CD14-positive monocyte (primary cell): ENCODE data around the gene DVL2. TPM values are rescaled to one million over a fixed set of nuclear protein-coding genes. Genes with fewer than 3 reads are reported as not detected.
A peak's percentile ranks its signal among the peaks of the same experiment; 100 is the strongest.

Source experiments
- DNase-seq, 3 donors: peaks; one replicate each; pipeline ENCODE4 v3.0.0-alpha.2; 2011 to 2022
- H2AFZ ChIP-seq: 2 replicates; pipeline ENCODE4 v1.6.0; 2012; ENCODE audit warnings: mild to moderate bottlenecking, low read depth, low read length, inconsistent platforms; ENCODE audit not compliant: insufficient read depth, poor library complexity, severe bottlenecking
- H3K27ac ChIP-seq, 2 donors: 1 replicate in 1 of 2; 2 replicates in 1 of 2; pipeline ENCODE4 v1.5.1; 2012 to 2013; ENCODE audit warnings: low read length in 2 of 2, control low read depth in 1 of 2, inconsistent platforms in 1 of 2, low read depth in 1 of 2, mild to moderate bottlenecking in 1 of 2
- H3K27me3 ChIP-seq, 2 donors: one replicate each; pipeline versions ENCODE4 v1.6.0 to v1.6.1; 2011 to 2013; ENCODE audit warnings: low read length in 2 of 2; ENCODE audit not compliant: control insufficient read depth in 2 of 2, insufficient read depth in 2 of 2
- H3K36me3 ChIP-seq, 2 donors: replicated peaks in 1 of 2; 1 replicate in 1 of 2; 2 replicates in 1 of 2; pipeline versions ENCODE4 v1.5.1 to v1.6.1; 2012 to 2013; ENCODE audit warnings: low read length in 2 of 2, control low read depth in 1 of 2, inconsistent platforms in 1 of 2, mild to moderate bottlenecking in 1 of 2; ENCODE audit not compliant: insufficient read depth in 2 of 2, control insufficient read depth in 1 of 2
- H3K4me1 ChIP-seq, 2 donors: 1 replicate in 1 of 2; 2 replicates in 1 of 2; pipeline versions ENCODE4 v1.5.1 to v1.6.1; 2012 to 2013; ENCODE audit warnings: low read length in 2 of 2, control low read depth in 1 of 2, inconsistent platforms in 1 of 2, mild to moderate bottlenecking in 1 of 2, moderate library complexity in 1 of 2; ENCODE audit not compliant: insufficient read depth in 2 of 2, control insufficient read depth in 1 of 2
- H3K4me2 ChIP-seq: replicated peaks from 2 replicates; pipeline ENCODE3; 2012; ENCODE audit warnings: low read length, moderate library complexity, mild to moderate bottlenecking; ENCODE audit not compliant: poor library complexity, severe bottlenecking; ENCODE audit errors: extremely low read depth
- H3K4me3 ChIP-seq, 3 experiments: fragments of 200-600 bp in 1 of 3; sonication (generic) in 1 of 3; replicated peaks in 1 of 3; 1 replicate in 2 of 3; 2 replicates in 1 of 3; pipeline ENCODE4 v1.5.1; 2011 to 2013; ENCODE audit warnings: low read length in 3 of 3, mild to moderate bottlenecking in 3 of 3, control low read depth in 2 of 3, low read depth in 2 of 3, inconsistent platforms in 1 of 3, moderate library complexity in 1 of 3
- H3K79me2 ChIP-seq: 2 replicates; pipeline ENCODE4 v1.6.0; 2012; ENCODE audit warnings: mild to moderate bottlenecking, control low read depth, inconsistent platforms, low read length, moderate library complexity; ENCODE audit not compliant: insufficient read depth
- H3K9ac ChIP-seq: 2 replicates; pipeline ENCODE4 v1.6.0; 2017; ENCODE audit warnings: low read length, mild to moderate bottlenecking; ENCODE audit not compliant: insufficient read depth, poor library complexity, severe bottlenecking
- H3K9me3 ChIP-seq, 2 donors: replicated peaks in 1 of 2; 1 replicate in 1 of 2; 2 replicates in 1 of 2; pipeline versions ENCODE4 v1.5.1 to v1.6.1; 2012 to 2013; ENCODE audit warnings: low read length in 2 of 2, control low read depth in 1 of 2; ENCODE audit not compliant: control insufficient read depth in 1 of 2, insufficient read depth in 1 of 2
- H4K20me1 ChIP-seq: 2 replicates; pipeline ENCODE4 v1.6.0; 2012; ENCODE audit warnings: mild to moderate bottlenecking, low read length, control low read depth, moderate library complexity; ENCODE audit not compliant: insufficient read depth
- H3K27ac Mint-ChIP-seq, 7 donors: one replicate each; pipeline ENCODE4 v1.8.0; 2020; ENCODE audit warnings: mild to moderate bottlenecking in 7 of 7, mixed read lengths in 7 of 7, moderate library complexity in 6 of 7, inconsistent platforms in 2 of 7
- H3K27me3 Mint-ChIP-seq, 3 donors: one replicate each; pipeline ENCODE4 v1.8.0; 2021 to 2022; ENCODE audit warnings: low read depth in 3 of 3, mild to moderate bottlenecking in 3 of 3, mixed read lengths in 3 of 3, moderate library complexity in 3 of 3, inconsistent platforms in 1 of 3
- H3K36me3 Mint-ChIP-seq, 2 donors: one replicate each; pipeline ENCODE4 v1.8.0; 2020; ENCODE audit warnings: mixed read lengths in 2 of 2, inconsistent platforms in 1 of 2, mild to moderate bottlenecking in 1 of 2
- H3K4me1 Mint-ChIP-seq: one replicate; pipeline ENCODE4 v1.8.0; 2020; ENCODE audit warnings: mild to moderate bottlenecking, mixed read lengths
- H3K4me3 Mint-ChIP-seq, 2 donors: one replicate each; pipeline ENCODE4 v1.8.0; 2020; ENCODE audit warnings: mild to moderate bottlenecking in 2 of 2, mixed read lengths in 2 of 2, moderate library complexity in 1 of 2
- H3K9me3 Mint-ChIP-seq, 7 donors: one replicate each; pipeline ENCODE4 v1.8.0; 2020 to 2022; ENCODE audit warnings: mixed read lengths in 7 of 7, mild to moderate bottlenecking in 6 of 7, moderate library complexity in 6 of 7, inconsistent platforms in 2 of 7
- CTCF ChIP-seq: fragments of 200-600 bp; IDR thresholded peaks from one replicate; pipeline ENCODE4 v1.8.0; 2022; ENCODE audit warnings: antibody characterized with exemption, mild to moderate bottlenecking
- WGBS: methylation state at CpG from one replicate; pipeline ENCODE4 v1.1.5; 2013; ENCODE audit warnings: missing lambda C conversion rate; ENCODE audit not compliant: insufficient coverage; 5-methylcytosine and 5-hydroxymethylcytosine counted together
- intact Hi-C, 2 donors: fragments of 100-400 bp; cut with micrococcal nuclease; formaldehyde crosslinking; loops; one replicate each; pipeline versions ENCODE4 v1.15.0 to v1.15.1; 2023
- polyA plus RNA-seq, 3 donors: library from polyadenylated mRNA; depleted of rRNA in 1 of 3; unstranded in 2 of 3; stranded (reverse) in 1 of 3; fragments of 300-500 nt in 2 of 3; fragments of >200 nt in 1 of 3; fragmentation: Illumina TruSeq in 2 of 3; gene quantifications; 1 replicate in 2 of 3; 2 replicates in 1 of 3; pipeline ENCODE4 v1.2.3, GENCODE V29; 2012 to 2021

Gene DVL2
- polyA plus RNA-seq, 3 donors, result 6.7 to 7.8 (median 7.0) TPM

GRCh38 chr17:7204336-7204735 is 30.0 kb downstream of the DVL2 start:
- peaks cover 15% of the 10 kb centered on the region for H3K79me2 ChIP-seq
- WGBS, result 83% methylated on average over 8 of the region's 15 CpGs
- DNase-seq, result peak in 1 of 3 donors; percentile 15
- peaks cover 1 to 10% (median 1%) of the 10 kb centered on the region in 3 donors for H3K27me3 Mint-ChIP-seq
- peaks cover 28% of the 10 kb centered on the region for H3K4me1 Mint-ChIP-seq
- TF ChIP-seq CTCF, result no peak
- H3K9me3 ChIP-seq, result no peaks in the 10 kb centered on the region
- no peaks in the 10 kb centered on the region for H3K9me3 Mint-ChIP-seq
- peaks cover 26% of the 10 kb centered on the region for H4K20me1 ChIP-seq
- H3K27ac Mint-ChIP-seq, result peak overlapping the region; percentile 55 to 98 (median 94)
- peak overlapping the region; percentile 79 to 87 for H3K4me3 Mint-ChIP-seq
- peak overlapping the region; percentile 60 to 79 for H3K27ac ChIP-seq
- H2AFZ ChIP-seq, result no peak overlapping the region
- peaks cover 28 to 34% of the 10 kb centered on the region in 2 donors for H3K36me3 ChIP-seq
- peaks cover 31 to 52% of the 10 kb centered on the region in 2 donors for H3K36me3 Mint-ChIP-seq
- H3K4me3 ChIP-seq, result peak overlapping the region; percentile 9 to 78 (median 54)
- peak overlapping the region; percentile 62 for H3K9ac ChIP-seq
- intact Hi-C loops, result no loop called here
- no peaks in the 10 kb centered on the region for H3K27me3 ChIP-seq
- peaks cover 15 to 17% of the 10 kb centered on the region in 2 donors for H3K4me1 ChIP-seq
- peak overlapping the region; percentile 82 for H3K4me2 ChIP-seq

GRCh38 chr17:7203391-7203790 is 30.9 kb downstream of the DVL2 start:
- Mint-ChIP-seq H3K27me3 (peaks cover 1 to 10% (median 1%) of the 10 kb centered on the region in 3 donors), H3K36me3 (peaks cover 31 to 56% of the 10 kb centered on the region in 2 donors), H3K4me1 (peaks cover 28% of the 10 kb centered on the region), H3K9me3 (no peaks in the 10 kb centered on the region), H3K27ac (peak overlapping the region in 6 of 7 donors; percentile 74 to 98 (median 90)), H3K4me3 (peak overlapping the region in 1 of 2 donors; percentile 35)
- Histone ChIP-seq H3K9me3 (no peaks in the 10 kb centered on the region), H3K4me2 (no peak overlapping the region), H3K36me3 (peaks cover 28 to 34% of the 10 kb centered on the region in 2 donors), H2AFZ (no peak overlapping the region), H3K27me3 (no peaks in the 10 kb centered on the region), H3K9ac (no peak overlapping the region), H3K4me3 (no peak overlapping the region), H3K27ac (no peak overlapping the region), H3K79me2 (peaks cover 6% of the 10 kb centered on the region), H3K4me1 (peaks cover 15 to 17% of the 10 kb centered on the region in 2 donors), H4K20me1 (peaks cover 17% of the 10 kb centered on the region)
- 96% methylated on average over 14 of the region's 16 CpGs for WGBS
- intact Hi-C loops, result no loop called here
- TF ChIP-seq CTCF, result no peak
- no peak for DNase-seq
